ENCODE measurements around the gene DST.

Gene DST

GRCh38 chr6:56528412-56528841 lies 114.3 kb downstream of the DST start:
- no peak overlapping the region for H3K4me3 ChIP-seq (ENCODE audit: low read depth, low read length, poor library complexity, severe bottlenecking)
- H3F3A ChIP-seq (ENCODE audit: insufficient read depth, low read length), result no peaks in the 10 kb centered on the region
- H3K9me3 ChIP-seq (ENCODE audit: low read length), result no peaks in the 10 kb centered on the region
- H3K36me3 ChIP-seq (ENCODE audit: insufficient read depth, low read length), result no peaks in the 10 kb centered on the region
- no peaks in the 10 kb centered on the region for H3K4me1 ChIP-seq (ENCODE audit: insufficient read depth, low read length, severe bottlenecking)
- no peaks in the 10 kb centered on the region for H3K27me3 ChIP-seq (ENCODE audit: insufficient read depth, low read length)
- no peaks in the 10 kb centered on the region for H3K79me2 ChIP-seq (ENCODE audit: insufficient read depth, low read length)
- H3K9me2 ChIP-seq (ENCODE audit: low read depth, low read length), result no peaks in the 10 kb centered on the region
- H3K4me2 ChIP-seq (ENCODE audit: low read length), result no peak overlapping the region
- no peak overlapping the region for H3K9ac ChIP-seq (ENCODE audit: low read length)
- no peaks in the 10 kb centered on the region for H4K20me1 ChIP-seq (ENCODE audit: insufficient read depth, low read length)
- H2AFZ ChIP-seq (ENCODE audit: low read length), result no peak overlapping the region
- TF ChIP-seq CTCF (IDR thresholded peaks at IDR 0.05; ENCODE audit: low read length) (no peak), EZH2 (IDR thresholded peaks at IDR 0.05; ENCODE audit: borderline replicate concordance, low read length) (no peak)
- no peak overlapping the region for H3K27ac ChIP-seq (ENCODE audit: low read depth, low read length, poor library complexity, severe bottlenecking)

- Histone ChIP-seq H3K4me1 (ENCODE audit: insufficient read depth, low read length, severe bottlenecking) (no peaks in the 10 kb centered on the region), H3F3A (ENCODE audit: insufficient read depth, low read length) (no peaks in the 10 kb centered on the region), H3K27ac (ENCODE audit: low read depth, low read length, poor library complexity, severe bottlenecking) (no peak overlapping the region)
Measured at GRCh38 chr6:56527934-56528333, 114.8 kb downstream of the DST start.

GRCh38 chr6:56526860-56527544 lies 115.7 kb downstream of the DST start:
- no peak overlapping the region for H3K27ac ChIP-seq (ENCODE audit: low read depth, low read length, poor library complexity, severe bottlenecking)
- no peaks in the 10 kb centered on the region for H3K4me1 ChIP-seq (ENCODE audit: insufficient read depth, low read length, severe bottlenecking)
- no peaks in the 10 kb centered on the region for H3K9me2 ChIP-seq (ENCODE audit: low read depth, low read length)
- no peaks in the 10 kb centered on the region for H3F3A ChIP-seq (ENCODE audit: insufficient read depth, low read length)
- no peaks in the 10 kb centered on the region for H4K20me1 ChIP-seq (ENCODE audit: insufficient read depth, low read length)
- H3K27me3 ChIP-seq (ENCODE audit: insufficient read depth, low read length), result no peaks in the 10 kb centered on the region
- H3K4me3 ChIP-seq (ENCODE audit: low read depth, low read length, poor library complexity, severe bottlenecking), result no peak overlapping the region
- no peak overlapping the region for H2AFZ ChIP-seq (ENCODE audit: low read length)
- TF ChIP-seq CTCF (IDR thresholded peaks at IDR 0.05; ENCODE audit: low read length), result no peak
- no peak for TF ChIP-seq EZH2 (IDR thresholded peaks at IDR 0.05; ENCODE audit: borderline replicate concordance, low read length)
- H3K79me2 ChIP-seq (ENCODE audit: insufficient read depth, low read length), result no peaks in the 10 kb centered on the region
- H3K9me3 ChIP-seq (ENCODE audit: low read length), result no peaks in the 10 kb centered on the region
- H3K4me2 ChIP-seq (ENCODE audit: low read length), result no peak overlapping the region
- H3K36me3 ChIP-seq (ENCODE audit: insufficient read depth, low read length), result no peaks in the 10 kb centered on the region
- H3K9ac ChIP-seq (ENCODE audit: low read length), result no peak overlapping the region

More at GRCh38 chr6:56527934-56528333, 114.8 kb downstream of the DST start:
- no peaks in the 10 kb centered on the region for H4K20me1 ChIP-seq (ENCODE audit: insufficient read depth, low read length)
- no peaks in the 10 kb centered on the region for H3K36me3 ChIP-seq (ENCODE audit: insufficient read depth, low read length)
- H3K4me3 ChIP-seq (ENCODE audit: low read depth, low read length, poor library complexity, severe bottlenecking), result no peak overlapping the region
- TF ChIP-seq CTCF (IDR thresholded peaks at IDR 0.05; ENCODE audit: low read length) (no peak), EZH2 (IDR thresholded peaks at IDR 0.05; ENCODE audit: borderline replicate concordance, low read length) (no peak)
- no peaks in the 10 kb centered on the region for H3K79me2 ChIP-seq (ENCODE audit: insufficient read depth, low read length)
- no peak overlapping the region for H3K9ac ChIP-seq (ENCODE audit: low read length)
- no peak overlapping the region for H3K4me2 ChIP-seq (ENCODE audit: low read length)
- no peak overlapping the region for H2AFZ ChIP-seq (ENCODE audit: low read length)
- H3K9me2 ChIP-seq (ENCODE audit: low read depth, low read length), result no peaks in the 10 kb centered on the region
- H3K9me3 ChIP-seq (ENCODE audit: low read length), result no peaks in the 10 kb centered on the region
- no peaks in the 10 kb centered on the region for H3K27me3 ChIP-seq (ENCODE audit: insufficient read depth, low read length)
